ENCODE results near the gene SNRNP70. TPM values are rescaled to one million over a fixed set of nuclear protein-coding genes. Genes with fewer than 3 reads are reported as not detected.

Gene SNRNP70
- total and polyA plus RNA-seq, 2 of the 13 experiments (the other 11 are each of a cell fraction or from before 2014, with no cell fraction given) = 150 to 210 TPM

DNA sequence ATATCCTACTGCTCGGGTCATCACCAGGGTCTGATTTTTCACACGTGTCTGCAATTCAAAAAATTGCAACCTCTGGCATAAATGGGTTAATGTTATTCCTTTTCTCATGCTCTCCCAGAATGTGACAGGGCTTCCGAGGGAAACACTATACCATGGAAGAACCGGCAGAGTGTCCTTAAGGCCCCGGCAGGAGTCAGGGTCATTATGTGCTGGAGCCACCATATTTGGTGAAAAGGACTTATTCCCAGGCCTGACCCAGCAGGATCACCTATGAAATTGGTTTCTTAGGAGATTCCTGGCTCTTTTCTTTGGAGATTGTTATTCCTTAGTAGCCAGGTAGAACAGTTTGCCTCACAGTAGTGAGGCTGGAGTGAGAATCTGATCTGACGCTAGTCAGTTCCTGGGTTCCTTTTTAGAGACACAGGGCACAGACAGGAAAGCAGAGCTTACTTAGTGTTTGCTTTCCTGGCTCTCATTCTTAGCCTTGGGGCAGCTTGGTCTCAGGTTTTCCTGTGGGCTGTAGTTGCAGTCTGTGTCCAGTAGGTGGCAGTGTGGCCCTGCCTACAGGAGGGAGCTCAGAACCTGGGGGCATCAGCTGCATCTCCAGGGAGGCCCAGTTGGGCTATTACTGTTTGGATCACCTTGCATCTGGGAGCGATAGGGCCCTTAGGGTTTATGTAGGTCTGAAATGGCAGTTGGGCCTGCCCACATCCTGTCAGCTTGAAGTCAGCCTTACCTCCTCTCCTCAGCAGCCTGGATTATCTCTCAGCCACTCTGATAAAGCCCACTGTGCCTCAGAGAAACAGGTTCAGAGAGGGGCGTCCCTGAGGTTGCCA, 12.4 kb downstream of the SNRNP70 start (continued):
- TF ChIP-seq, protein P1, sequence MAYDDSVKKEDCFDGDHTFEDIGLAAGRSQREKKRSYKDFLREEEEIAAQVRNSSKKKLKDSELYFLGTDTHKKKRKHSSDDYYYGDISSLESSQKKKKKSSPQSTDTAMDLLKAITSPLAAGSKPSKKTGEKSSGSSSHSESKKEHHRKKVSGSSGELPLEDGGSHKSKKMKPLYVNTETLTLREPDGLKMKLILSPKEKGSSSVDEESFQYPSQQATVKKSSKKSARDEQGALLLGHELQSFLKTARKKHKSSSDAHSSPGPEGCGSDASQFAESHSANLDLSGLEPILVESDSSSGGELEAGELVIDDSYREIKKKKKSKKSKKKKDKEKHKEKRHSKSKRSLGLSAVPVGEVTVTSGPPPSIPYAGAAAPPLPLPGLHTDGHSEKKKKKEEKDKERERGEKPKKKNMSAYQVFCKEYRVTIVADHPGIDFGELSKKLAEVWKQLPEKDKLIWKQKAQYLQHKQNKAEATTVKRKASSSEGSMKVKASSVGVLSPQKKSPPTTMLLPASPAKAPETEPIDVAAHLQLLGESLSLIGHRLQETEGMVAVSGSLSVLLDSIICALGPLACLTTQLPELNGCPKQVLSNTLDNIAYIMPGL (CRISPR knock-in tag; IDR thresholded peaks at IDR 0.05; ENCODE audit: borderline replicate concordance in 1 of 2, low read depth in 1 of 2) = 0 out of 4 replicates have a peak, but pooled peaks of 1 of the 2 experiments have one; percentile 32
- TF ChIP-seq, protein P2, sequence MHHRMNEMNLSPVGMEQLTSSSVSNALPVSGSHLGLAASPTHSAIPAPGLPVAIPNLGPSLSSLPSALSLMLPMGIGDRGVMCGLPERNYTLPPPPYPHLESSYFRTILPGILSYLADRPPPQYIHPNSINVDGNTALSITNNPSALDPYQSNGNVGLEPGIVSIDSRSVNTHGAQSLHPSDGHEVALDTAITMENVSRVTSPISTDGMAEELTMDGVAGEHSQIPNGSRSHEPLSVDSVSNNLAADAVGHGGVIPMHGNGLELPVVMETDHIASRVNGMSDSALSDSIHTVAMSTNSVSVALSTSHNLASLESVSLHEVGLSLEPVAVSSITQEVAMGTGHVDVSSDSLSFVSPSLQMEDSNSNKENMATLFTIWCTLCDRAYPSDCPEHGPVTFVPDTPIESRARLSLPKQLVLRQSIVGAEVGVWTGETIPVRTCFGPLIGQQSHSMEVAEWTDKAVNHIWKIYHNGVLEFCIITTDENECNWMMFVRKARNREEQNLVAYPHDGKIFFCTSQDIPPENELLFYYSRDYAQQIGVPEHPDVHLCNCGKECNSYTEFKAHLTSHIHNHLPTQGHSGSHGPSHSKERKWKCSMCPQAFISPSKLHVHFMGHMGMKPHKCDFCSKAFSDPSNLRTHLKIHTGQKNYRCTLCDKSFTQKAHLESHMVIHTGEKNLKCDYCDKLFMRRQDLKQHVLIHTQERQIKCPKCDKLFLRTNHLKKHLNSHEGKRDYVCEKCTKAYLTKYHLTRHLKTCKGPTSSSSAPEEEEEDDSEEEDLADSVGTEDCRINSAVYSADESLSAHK (CRISPR knock-in tag; IDR thresholded peaks at IDR 0.05; ENCODE audit: borderline replicate concordance) = no peak
- TF ChIP-seq RBAK (CRISPR knock-in tag; IDR thresholded peaks at IDR 0.05) (no peak), TCF7L2 (IDR thresholded peaks at IDR 0.05; ENCODE audit: low read depth, low read length) (no peak), THYN1 (CRISPR knock-in tag; IDR thresholded peaks at IDR 0.05; ENCODE audit: borderline replicate concordance, low read depth) (no peak), ZNF557 (CRISPR knock-in tag; IDR thresholded peaks at IDR 0.05) (no peak), MED1 (CRISPR knock-in tag; IDR thresholded peaks at IDR 0.05) (0 out of 2 replicates have a peak, but pooled peaks have one; percentile 29), LBX2 (CRISPR knock-in tag; IDR thresholded peaks at IDR 0.05; ENCODE audit: borderline replicate concordance) (no peak), FOSL1 (CRISPR knock-in tag; IDR thresholded peaks at IDR 0.05; ENCODE audit: borderline replicate concordance) (no peak), SRSF9 (IDR thresholded peaks at IDR 0.05; ENCODE audit: borderline replicate concordance, insufficient read depth, low read depth, low read length, poor library complexity, severe bottlenecking) (no peak), SSRP1 (CRISPR knock-in tag; IDR thresholded peaks at IDR 0.05) (no peak)
- TF ChIP-seq, protein P3, sequence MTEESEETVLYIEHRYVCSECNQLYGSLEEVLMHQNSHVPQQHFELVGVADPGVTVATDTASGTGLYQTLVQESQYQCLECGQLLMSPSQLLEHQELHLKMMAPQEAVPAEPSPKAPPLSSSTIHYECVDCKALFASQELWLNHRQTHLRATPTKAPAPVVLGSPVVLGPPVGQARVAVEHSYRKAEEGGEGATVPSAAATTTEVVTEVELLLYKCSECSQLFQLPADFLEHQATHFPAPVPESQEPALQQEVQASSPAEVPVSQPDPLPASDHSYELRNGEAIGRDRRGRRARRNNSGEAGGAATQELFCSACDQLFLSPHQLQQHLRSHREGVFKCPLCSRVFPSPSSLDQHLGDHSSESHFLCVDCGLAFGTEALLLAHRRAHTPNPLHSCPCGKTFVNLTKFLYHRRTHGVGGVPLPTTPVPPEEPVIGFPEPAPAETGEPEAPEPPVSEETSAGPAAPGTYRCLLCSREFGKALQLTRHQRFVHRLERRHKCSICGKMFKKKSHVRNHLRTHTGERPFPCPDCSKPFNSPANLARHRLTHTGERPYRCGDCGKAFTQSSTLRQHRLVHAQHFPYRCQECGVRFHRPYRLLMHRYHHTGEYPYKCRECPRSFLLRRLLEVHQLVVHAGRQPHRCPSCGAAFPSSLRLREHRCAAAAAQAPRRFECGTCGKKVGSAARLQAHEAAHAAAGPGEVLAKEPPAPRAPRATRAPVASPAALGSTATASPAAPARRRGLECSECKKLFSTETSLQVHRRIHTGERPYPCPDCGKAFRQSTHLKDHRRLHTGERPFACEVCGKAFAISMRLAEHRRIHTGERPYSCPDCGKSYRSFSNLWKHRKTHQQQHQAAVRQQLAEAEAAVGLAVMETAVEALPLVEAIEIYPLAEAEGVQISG (CRISPR knock-in tag; IDR thresholded peaks at IDR 0.05) = peak; percentile 29; the same call in 1 of the 2 replicates
- TF ChIP-seq, protein P4, sequence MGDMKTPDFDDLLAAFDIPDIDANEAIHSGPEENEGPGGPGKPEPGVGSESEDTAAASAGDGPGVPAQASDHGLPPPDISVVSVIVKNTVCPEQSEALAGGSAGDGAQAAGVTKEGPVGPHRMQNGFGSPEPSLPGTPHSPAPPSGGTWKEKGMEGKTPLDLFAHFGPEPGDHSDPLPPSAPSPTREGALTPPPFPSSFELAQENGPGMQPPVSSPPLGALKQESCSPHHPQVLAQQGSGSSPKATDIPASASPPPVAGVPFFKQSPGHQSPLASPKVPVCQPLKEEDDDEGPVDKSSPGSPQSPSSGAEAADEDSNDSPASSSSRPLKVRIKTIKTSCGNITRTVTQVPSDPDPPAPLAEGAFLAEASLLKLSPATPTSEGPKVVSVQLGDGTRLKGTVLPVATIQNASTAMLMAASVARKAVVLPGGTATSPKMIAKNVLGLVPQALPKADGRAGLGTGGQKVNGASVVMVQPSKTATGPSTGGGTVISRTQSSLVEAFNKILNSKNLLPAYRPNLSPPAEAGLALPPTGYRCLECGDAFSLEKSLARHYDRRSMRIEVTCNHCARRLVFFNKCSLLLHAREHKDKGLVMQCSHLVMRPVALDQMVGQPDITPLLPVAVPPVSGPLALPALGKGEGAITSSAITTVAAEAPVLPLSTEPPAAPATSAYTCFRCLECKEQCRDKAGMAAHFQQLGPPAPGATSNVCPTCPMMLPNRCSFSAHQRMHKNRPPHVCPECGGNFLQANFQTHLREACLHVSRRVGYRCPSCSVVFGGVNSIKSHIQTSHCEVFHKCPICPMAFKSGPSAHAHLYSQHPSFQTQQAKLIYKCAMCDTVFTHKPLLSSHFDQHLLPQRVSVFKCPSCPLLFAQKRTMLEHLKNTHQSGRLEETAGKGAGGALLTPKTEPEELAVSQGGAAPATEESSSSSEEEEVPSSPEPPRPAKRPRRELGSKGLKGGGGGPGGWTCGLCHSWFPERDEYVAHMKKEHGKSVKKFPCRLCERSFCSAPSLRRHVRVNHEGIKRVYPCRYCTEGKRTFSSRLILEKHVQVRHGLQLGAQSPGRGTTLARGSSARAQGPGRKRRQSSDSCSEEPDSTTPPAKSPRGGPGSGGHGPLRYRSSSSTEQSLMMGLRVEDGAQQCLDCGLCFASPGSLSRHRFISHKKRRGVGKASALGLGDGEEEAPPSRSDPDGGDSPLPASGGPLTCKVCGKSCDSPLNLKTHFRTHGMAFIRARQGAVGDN (CRISPR knock-in tag; IDR thresholded peaks at IDR 0.05) = peak; percentile 24; the same call in 1 of the 2 replicates
- TF ChIP-seq, protein P5, sequence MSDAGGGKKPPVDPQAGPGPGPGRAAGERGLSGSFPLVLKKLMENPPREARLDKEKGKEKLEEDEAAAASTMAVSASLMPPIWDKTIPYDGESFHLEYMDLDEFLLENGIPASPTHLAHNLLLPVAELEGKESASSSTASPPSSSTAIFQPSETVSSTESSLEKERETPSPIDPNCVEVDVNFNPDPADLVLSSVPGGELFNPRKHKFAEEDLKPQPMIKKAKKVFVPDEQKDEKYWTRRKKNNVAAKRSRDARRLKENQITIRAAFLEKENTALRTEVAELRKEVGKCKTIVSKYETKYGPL (CRISPR knock-in tag; IDR thresholded peaks at IDR 0.05) = no peak
